ENCODE data around the gene CCBE1.

The CCBE1 gene

GRCh38 chr18:59478591-59478990 is 218.6 kb downstream of the CCBE1 start:
- DNase-seq: no peak

GRCh38 chr18:59477849-59478248 is 219.4 kb downstream of the CCBE1 start:
- no peak for DNase-seq

GRCh38 chr18:59470561-59471121 is 226.6 kb downstream of the CCBE1 start:
- no peak for DNase-seq

GRCh38 chr18:59469463-59470180 is 227.6 kb downstream of the CCBE1 start:
- no peak for DNase-seq

DNA sequence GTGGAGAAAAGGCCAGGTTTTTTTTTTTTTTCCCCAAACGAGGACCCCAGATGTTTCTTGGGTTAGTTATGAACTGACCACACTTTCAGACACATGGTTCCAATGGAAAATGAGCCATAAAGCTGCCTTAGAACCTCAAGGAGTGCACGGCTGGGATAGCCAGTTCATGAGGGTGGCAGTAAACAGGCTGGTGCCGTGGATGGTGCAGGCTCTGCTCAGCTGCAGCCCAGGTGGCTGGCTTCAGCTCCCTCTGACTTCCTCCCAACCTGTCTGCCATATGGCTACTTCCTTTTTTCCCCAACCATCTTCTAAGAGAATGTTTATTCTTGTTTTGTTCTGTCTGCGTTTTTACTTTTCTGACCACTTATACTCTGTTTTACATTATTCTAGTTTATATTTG is 228.4 kb downstream of the CCBE1 start:
- DNase-seq: no peak

GRCh38 chr18:59467497-59467896 is 229.7 kb downstream of the CCBE1 start:
- DNase-seq: no peak

DNA sequence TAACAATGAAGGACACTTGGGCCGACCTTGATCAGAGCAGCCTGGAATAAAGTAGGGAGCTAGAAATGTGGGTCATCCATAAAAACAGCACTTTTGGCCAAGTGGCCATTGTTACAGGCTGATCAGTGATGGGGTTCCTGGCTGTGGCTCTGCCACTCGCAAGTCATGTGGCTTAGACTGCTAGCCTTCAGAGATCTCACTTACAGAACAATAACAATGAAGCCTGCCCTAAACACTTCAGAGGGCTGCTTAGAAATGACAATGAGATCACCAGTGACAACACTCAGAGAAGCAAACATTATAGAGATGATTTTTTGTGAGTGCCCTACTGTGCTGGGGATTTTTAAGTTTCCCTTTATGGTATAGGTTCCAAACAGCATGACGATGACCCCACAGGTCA is 230.2 kb downstream of the CCBE1 start:
- DNase-seq: no peak

DNA sequence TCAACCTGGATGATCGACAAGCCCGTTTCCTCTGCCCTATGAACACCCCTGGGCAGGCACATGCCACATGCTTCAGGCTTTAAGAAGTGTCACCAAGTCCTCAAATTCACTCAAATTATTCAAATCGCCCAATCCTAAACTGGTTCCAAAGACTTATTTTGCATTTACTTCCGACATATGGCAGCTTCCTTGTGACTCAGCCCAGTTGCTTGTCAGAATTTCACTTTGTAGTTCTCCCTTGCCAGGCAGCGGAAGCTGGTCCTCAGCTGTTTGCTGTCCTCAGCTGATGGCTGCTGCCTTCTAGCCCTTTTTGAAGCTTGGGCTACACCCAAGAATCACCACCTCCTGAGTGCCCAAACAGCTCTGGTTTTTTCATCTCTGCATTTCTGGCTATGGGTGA is 232.7 kb downstream of the CCBE1 start:
- no peak for DNase-seq

GRCh38 chr18:59461171-59461570 is 236.1 kb downstream of the CCBE1 start:
- DNase-seq: no peak

DNA sequence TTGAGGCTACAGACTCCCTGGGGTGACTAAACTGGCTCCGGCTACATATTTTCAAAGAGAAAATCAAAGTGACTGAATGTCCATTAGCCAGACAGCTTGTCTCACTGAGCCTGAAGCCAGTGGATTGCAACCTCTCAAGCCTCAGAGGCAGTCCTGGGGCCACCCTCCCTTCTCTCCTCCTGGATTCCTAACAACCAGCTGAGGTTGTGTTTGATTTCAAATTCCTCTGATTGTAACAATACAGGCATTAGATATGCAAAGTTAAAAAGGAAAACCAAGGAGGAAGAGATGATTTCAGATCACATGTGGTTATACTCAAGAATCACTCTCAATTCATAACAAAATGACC is 237.2 kb downstream of the CCBE1 start:
- no peak for DNase-seq

DNA sequence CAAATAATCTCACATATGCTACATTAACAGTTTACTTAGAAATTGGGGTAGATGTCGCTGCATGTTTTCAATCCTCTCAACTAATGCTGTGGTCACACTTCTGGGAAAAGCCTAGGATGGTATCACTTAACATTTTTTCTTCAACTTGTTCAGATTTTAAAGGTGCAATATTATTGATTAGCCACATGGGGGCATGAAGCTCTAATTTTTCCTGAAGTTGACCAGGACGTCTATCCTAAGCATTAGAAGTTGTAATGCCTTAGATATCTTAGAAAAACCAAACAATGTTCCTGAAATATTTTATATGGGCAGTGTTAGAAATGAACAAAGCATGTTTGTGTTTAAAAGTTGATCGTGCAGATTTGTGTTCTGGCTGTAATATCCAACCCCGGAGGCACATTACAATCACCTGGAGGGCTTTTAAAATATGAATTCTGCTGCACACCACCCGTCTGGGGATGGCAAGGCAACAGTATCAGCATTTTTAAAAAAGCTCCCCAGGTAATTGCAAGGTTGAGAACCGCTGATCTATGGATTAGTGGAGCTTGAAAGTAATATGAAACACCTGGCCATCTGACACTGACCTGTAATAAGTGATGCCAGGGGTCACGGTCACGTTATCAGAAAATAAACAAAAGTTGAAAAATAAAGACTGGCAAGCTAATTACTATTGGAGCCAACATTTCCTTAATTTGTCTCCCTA is 237.7 kb downstream of the CCBE1 start:
- no peak for DNase-seq

DNA sequence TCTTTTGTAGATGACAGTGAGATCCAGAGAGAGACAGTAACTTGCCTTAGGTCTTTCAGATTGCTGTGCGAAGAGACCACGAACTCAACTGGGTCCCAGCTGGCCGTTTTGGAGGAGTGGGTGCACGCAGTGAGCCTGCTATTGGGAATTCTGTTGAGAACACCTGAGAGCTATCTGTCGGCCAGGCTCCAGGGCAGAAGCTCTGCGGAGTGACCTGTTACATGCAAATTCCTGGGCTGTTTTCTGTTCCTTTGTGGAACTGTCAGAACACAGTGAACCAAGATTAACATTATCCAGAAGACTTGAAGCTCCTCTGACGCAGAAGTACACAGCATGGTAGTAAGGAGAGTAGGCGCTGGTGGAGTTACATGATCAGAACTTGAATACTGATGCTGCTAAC is 238.6 kb downstream of the CCBE1 start:
- no peak for DNase-seq

GRCh38 chr18:59456657-59457056 is 240.6 kb downstream of the CCBE1 start:
- DNase-seq: no peak

- DNase-seq: no peak
These were observed 241.4 kb downstream of the CCBE1 start for GRCh38 chr18:59455728-59456276.

DNA sequence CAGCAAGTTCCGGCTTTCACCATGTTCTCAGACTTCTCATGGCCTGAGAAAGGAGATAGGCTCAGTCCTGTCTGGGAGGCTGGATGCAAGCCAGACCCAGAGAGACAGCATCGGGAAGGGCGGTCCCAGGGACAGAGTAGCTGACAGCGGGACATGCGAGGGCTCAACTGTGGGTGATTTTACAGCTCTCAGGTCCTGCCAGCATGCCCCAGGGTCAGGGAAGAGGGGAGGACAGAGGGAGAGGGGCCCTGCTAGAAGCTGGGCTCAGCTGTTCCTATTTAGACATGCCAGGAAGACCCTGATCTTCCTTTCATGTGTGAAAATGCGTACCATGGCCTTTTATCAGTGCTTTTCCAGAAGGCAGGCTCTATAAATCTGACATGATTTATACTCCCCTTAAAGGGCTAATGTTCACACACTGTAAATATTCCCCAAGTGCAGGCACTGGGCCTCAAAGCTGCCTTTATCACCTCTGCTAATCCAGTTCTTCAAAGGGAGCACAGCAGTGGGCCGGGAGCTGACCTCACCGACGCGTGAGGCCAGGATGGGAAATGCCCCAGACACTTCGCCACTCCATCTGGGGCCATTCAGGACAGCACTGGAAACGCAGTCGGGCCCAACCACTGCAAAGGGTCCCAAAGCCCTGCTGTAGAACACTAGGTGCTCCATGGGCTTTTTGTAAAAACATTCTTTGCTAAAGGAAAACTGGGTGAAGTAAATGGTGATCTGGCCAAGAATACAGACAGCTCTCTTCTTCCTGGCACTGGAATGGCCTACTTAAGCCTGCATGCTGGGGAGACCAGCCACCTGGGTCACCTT is 242.1 kb downstream of the CCBE1 start:
- DNase-seq: no peak

DNA sequence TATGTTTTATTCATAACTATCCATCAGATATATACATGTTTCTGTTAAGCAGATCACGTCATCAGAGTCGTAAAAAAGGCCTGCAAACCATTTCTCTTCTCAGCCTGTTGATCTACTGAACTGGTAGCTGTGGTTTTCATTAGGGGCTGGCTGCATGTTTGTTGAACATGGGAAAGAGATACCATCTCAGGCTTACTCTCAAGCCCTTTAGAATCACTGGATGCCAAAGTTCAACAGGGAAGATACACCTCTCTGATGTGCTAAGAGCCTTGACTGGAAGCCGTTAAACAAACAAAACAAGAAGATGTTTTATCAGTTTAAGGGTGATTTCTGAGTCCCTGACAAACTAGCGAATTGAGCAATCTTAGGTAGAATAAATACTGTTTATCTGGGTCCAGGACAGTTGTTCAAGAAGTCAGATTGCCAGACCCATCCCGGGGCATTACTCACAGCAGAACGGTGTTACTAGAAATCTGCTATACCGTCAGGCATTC is 243.7 kb downstream of the CCBE1 start:
- DNase-seq: no peak

- DNase-seq: no peak
These were observed 245.3 kb downstream of the CCBE1 start for GRCh38 chr18:59451963-59452362.

- DNase-seq: no peak
These were observed 246.2 kb downstream of the CCBE1 start for GRCh38 chr18:59451073-59451472.

DNA sequence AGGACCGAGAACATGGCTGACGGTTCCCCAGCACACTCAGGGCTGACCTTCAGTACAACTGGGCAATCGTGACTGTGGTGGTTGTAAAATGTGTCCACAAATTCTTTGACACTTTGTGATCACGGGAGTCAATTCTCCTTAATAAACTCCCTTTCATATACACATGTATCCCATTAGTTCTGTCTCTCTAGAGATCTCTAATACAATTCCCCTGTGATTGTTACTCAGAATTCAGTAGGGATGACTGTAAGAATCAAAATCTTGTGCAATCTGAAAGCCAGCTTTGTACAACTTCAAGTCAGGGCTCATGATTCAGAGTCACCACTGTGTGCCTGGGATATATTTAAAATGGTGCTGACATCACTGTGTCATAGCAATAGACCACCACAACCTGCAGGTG is 248.7 kb downstream of the CCBE1 start:
- DNase-seq: no peak

DNA sequence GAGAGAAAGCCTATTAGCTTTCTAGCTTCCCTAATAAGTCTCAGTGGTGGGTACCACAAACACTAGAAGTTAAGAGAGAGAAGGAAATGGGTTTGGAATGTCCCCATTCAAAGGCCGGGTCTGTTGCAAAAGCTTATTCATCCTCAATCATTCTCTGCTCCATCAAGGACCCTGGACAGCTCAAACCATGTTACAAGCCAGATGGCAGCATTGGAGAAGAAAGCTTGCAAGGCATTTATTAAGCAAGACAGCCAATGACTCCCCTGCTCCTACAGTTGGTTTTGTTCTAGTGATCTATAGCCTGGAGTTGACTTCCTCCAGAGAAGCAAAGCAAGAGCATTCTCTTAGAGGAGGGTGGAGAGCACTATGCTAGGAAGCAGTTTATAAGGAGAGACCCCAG is 251.2 kb downstream of the CCBE1 start:
- DNase-seq: no peak

- DNase-seq: no peak
These were observed 259.2 kb downstream of the CCBE1 start for GRCh38 chr18:59437851-59438569.

GRCh38 chr18:59432803-59433597 is 264.2 kb downstream of the CCBE1 start:
- no peak for DNase-seq
